Smooth muscle cell of the brain vasculature (primary cell): Measurements from ENCODE around the gene HRC.
"Not testable (repeated sequence)": the region's sequence is repeated elsewhere in the genome, so short reads cannot be mapped to it uniquely, and the experiment has no call there.

Source experiments
- DNase-seq: peaks from one replicate; pipeline ENCODE4 v3.0.0-alpha.2; 2012; ENCODE audit warnings: low read depth, low spot score

HRC gene

GRCh38 chr19:49135686-49136085 lies 19.5 kb downstream of the HRC start:
- DNase-seq: no peak

- DNase-seq: no peak
Measured at GRCh38 chr19:49133621-49134454, 21.4 kb downstream of the HRC start.

DNA sequence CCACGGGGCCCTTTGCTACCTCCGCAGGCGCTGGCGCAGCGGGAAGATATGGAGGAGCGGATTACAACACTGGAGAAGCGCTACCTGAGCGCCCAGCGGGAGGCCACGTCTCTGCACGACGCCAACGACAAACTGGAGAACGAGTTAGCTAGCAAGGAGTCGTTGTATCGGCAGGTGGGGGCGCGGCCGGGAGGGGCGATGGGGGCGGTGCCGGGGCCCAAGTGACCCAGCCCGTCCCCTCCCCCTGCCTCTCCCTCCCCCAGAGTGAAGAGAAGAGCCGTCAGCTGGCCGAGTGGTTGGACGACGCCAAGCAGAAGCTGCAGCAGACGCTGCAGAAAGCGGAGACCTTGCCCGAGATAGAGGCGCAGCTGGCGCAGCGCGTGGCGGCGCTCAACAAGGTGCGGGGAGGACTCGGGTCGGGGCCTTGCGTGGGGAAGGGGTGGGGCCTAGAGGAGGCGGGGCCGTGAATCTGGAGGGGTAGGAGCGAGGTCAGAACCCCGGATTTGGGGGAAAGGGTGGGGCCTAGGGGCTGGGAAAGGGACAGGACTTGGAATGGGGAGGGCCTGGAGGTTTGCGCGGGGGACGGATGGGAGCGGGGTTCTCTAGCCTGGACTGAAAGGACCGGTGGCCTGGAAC lies 22.1 kb downstream of the HRC start:
- DNase-seq: no peak

DNA sequence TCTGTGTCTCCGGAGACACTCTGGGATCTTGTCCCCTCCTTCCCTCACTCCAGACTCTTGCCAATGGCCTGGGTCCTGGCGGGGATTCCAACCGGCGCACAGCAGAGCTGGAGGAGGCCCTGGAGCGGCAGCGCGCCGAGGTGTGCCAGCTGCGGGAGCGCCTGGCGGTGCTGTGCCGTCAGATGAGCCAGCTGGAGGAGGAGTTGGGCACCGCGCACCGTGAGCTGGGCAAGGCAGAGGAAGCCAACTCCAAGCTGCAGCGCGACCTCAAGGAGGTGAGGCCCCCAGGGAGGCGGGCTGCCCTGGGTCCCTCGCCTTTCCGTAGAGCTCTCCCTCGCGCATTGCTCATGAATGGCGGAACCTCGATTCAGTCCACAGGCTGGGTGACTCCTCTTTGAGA lies 24.9 kb downstream of the HRC start:
- DNase-seq: no peak

- no peak for DNase-seq
Measured at GRCh38 chr19:49129238-49129583, 26.0 kb downstream of the HRC start.

DNA sequence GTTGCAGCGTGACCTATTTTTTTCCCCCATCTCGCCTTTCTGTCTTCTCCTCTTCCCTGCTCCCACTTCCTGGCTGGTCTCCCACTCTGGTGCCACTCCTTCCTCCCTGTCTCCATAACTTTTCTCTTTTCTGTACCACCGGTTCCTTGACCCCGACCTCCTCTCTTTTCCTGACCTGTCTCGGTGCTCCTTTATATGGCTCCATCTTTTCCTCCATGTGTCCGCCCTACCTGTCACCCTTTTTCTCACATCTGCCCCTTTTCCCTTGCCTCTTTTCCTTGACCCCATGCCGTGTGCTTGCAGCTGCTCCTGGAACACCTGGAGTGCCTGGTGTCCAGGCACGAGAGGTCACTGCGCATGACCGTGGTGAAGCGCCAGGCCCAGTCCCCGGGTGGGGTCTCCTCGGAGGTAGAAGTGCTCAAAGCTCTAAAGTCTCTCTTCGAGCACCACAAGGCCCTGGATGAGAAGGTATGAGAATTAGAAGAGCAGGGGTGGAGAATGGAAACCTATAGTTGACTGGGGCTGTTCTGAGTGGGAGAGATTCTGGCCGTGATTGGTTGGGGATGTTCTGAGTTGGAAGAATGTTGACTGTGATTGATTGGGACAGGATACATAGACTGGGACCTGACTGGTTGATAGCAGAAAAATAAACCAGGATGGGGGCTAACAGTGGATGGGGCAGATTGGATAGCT lies 26.5 kb downstream of the HRC start:
- DNase-seq: no peak

DNA sequence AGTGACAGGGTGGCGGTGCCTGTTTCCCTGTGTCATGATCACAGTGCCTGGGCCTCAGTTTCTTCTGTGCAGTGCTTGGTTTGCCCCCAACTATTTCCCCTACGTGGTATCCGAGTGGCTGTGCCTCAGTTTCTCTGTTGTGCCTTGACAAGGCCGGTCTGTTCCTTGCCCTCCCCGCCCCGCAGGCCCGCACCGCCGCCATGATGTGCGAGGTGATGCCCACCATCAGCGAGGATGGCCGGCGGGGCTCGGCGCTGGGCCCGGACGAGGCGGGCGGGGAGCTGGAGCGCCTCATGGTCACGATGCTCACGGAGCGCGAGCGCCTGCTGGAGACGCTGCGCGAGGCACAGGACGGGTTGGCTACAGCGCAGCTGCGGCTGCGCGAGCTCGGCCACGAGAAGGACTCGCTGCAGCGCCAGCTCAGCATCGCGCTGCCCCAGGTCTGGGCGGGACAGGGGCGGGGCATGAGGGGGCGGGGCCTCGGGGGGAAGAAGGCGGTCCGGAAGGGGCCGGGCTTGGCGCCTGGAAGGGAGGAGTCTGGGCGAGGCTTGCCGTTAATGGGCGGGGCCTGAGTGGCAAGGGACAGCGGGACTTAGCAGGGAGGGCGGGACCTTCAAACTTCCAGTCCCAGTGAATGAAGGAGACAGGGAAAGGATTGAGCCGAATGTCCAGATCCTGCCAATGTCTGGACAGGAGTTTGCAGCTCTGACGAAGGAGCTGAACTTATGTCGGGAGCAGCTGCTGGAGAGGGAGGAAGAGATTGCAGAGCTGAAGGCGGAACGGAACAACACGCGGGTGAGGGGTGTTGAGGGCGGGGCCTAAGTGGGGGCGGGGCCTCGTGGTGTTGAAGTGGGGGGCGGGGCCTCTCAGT lies 27.3 kb downstream of the HRC start:
- peak; percentile 94 for DNase-seq

DNA sequence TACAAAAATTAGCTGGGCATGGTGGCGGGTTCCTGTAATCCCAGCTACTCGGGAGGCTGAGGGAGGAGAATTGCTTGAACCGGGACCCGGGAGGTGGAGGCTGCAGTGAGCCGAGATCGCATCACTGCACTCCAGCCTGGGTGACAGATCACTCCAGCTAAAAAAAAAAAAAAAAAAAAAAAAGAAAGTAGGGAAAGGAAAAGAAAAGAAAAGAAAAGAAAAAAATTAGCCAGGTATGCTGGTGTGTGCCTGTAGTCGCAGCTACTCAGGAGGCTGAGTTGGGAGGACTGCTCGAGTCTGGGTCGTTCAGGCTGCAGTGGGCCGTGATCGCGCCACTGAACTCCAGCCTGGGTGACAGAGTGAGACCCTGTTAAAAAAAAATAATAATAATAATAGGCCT lies 28.0 kb downstream of the HRC start:
- not testable (repeated sequence) for DNase-seq

- DNase-seq: no peak
Measured at GRCh38 chr19:49126575-49126974, 28.6 kb downstream of the HRC start.

- DNase-seq: no peak
Measured at GRCh38 chr19:49125025-49125731, 30.0 kb downstream of the HRC start.

GRCh38 chr19:49123285-49123684 lies 31.9 kb downstream of the HRC start:
- DNase-seq: not testable (repeated sequence)

DNA sequence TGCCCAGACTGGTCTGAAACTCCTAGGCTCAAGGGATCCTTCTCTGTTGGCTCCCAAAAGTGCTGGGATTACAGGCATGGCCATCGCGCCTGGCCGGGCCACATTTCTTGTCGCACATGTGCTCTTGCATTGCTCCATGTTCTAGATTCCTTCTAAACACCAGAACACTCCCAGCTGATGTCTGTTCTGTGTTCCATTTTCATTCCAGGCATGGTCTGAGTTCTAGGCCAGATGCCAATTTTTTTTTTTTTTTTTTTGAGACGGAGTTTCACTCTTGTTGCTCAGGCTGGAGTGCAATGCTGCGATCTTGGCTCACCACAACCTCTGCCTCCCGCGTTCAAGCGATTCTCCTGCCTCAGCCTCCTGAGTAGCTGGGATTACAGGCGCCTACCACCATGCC lies 33.4 kb downstream of the HRC start:
- DNase-seq: not testable (repeated sequence)

DNA sequence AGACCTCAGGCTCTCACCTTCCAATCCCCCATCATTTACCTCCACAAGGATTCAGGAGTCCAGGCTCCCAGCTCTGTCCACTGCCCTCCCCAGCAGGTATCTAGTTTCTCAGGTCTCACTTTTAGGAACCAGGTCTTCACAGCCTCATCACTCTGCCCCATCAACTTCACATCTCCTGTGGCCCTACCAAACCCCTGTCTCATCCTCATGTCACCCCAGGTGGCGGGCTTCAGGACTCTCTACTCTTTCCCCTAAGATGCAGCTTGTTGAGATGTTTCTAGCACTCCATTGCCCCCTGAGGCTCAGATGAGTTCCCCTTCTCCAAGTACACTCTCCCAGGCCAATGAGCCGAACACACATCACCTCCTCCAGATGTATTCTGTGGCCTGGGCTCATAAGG lies 34.3 kb downstream of the HRC start:
- no peak for DNase-seq

DNA sequence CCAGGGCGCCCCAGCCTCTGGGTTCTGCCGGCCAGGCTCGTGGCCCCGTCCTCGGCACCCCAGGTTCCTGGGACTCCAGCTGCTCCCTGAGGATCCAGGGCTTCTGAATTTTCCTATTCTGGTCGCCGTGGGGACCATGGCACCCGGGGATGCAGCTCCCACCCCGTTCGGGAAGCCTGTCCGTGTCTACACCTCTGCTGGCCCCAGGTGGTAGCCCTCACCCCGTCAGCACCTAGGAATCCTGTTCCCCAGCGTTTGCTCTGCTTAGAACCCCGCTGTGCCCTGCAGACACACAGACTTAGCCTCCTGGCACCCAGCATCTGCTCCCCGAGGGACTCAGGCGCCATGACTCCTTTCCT lies 34.9 kb downstream of the HRC start:
- DNase-seq: no peak

GRCh38 chr19:49119411-49120324 lies 35.5 kb downstream of the HRC start, which contains the start of gene PPFIA3:
Gene PPFIA3 (plus strand): TSS chr19:49119544. CDS start chr19:49127874, 8,330 bp downstream.
- DNase-seq: no peak

DNA sequence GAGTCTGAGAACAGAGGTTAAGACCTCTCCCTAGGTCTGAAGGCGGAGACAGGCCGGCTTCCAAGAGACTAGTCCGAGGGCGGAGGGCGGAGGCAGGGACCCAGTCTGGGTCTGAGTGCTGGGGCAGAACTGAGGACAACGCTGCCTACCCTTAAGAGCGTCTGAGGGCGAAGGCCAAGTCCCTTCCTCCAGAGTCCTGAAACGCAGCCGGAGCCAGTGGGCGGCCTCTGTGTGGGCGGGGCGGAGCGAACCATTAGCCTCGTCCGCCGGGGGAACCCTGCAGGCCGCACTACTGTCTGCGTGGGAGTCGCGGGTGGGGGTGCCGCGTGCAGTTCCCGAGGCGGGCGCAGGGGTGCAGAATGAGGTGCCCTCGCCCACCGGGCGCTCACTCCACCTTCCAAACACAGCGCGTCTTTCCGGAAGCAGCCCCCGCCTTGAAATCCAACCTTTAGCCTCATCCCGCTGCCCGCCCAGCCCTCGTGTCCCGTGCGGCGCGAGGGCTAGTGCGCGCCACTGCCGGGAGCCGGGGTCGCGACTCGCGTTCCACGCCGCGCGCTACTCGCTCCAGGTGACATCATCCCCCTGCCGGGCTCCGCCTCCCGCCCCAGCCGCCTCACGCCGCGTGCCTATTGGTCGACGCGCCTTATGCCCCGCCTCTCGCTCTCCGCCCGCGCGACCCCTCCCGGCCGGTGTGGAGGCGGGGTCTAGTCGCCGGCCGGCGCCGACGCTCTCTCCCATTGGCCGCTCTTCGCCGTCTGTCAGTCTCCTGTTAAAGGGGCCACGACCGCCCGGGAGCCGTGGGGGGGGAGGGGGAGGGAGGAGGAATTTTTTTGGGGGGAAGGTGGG lies 36.4 kb downstream of the HRC start, which contains the start of gene C19orf73:
Gene C19orf73, minus strand, starts transcription at position 579 of the 846 bp plus-strand sequence. Its CDS starts 121 bp downstream, at position 458.
- peak; percentile 73 for DNase-seq

- DNase-seq: no peak
Measured at GRCh38 chr19:49117677-49118564, 37.3 kb downstream of the HRC start.

- no peak for DNase-seq
Measured at GRCh38 chr19:49116544-49116943, 38.7 kb downstream of the HRC start.
